ENCODE data around the gene TSPAN4.

The TSPAN4 gene

GRCh38 chr11:914747-915501 lies 72.3 kb downstream of the TSPAN4 start:
- no peak for DNase-seq
